NCI-H1105 (cell line): ENCODE measurements around the gene SPRR2F.
"Not testable (repeated sequence)": the region's sequence is repeated elsewhere in the genome, so short reads cannot be mapped to it uniquely, and the experiment has no call there.

Experiments used
- DNase-seq: peaks from one replicate; lab custom pipeline; 2025; lab: John Stamatoyannopoulos, UW

SPRR2F gene

GRCh38 chr1:153113416-153113815 lies at the start of gene SPRR2F:
TSS of gene SPRR2F (minus strand) at chr1:153113516. CDS start at chr1:153112733, 783 bp downstream.
- no peak for DNase-seq

- no peak for DNase-seq
Observed at GRCh38 chr1:153155541-153155940, 42.2 kb upstream of the SPRR2F start.

GRCh38 chr1:153152481-153152880 lies 39.2 kb upstream of the SPRR2F start:
- DNase-seq = no peak

GRCh38 chr1:153150846-153151245 lies 37.5 kb upstream of the SPRR2F start, which contains the start of gene SPRR2G:
TSS of gene SPRR2G (minus strand) at chr1:153150890. CDS start at chr1:153150110, 780 bp downstream.
- no peak for DNase-seq

- DNase-seq = no peak
Observed at GRCh38 chr1:153141377-153141776, 28.1 kb upstream of the SPRR2F start.

- no peak for DNase-seq
Observed at GRCh38 chr1:153140484-153140883, 27.2 kb upstream of the SPRR2F start.

- no peak for DNase-seq
Observed at GRCh38 chr1:153133743-153134142, 20.4 kb upstream of the SPRR2F start.

GRCh38 chr1:153133267-153133666 lies 20.0 kb upstream of the SPRR2F start:
- DNase-seq = no peak

- not testable (repeated sequence) for DNase-seq
Observed at GRCh38 chr1:153128688-153129087, 15.4 kb upstream of the SPRR2F start.

GRCh38 chr1:153127296-153127695 lies 14.0 kb upstream of the SPRR2F start:
- no peak for DNase-seq

GRCh38 chr1:153125536-153125935 lies 12.2 kb upstream of the SPRR2F start:
- DNase-seq = no peak

- not testable (repeated sequence) for DNase-seq
Observed at GRCh38 chr1:153123793-153124192, 10.5 kb upstream of the SPRR2F start.

- DNase-seq = peak; percentile 59
Observed at GRCh38 chr1:153122831-153123421, 9.6 kb upstream of the SPRR2F start.

GRCh38 chr1:153120945-153121344 lies 7.6 kb upstream of the SPRR2F start:
- DNase-seq = no peak

GRCh38 chr1:153119491-153119971 lies 6.2 kb upstream of the SPRR2F start:
- DNase-seq = no peak

- not testable (repeated sequence) for DNase-seq
Observed at GRCh38 chr1:153115264-153115663, 1.9 kb upstream of the SPRR2F start.

GRCh38 chr1:153112454-153112853 lies 862 bp downstream of the SPRR2F start:
- not testable (repeated sequence) for DNase-seq

- DNase-seq = no peak
Observed at GRCh38 chr1:153100245-153100644, 13.1 kb downstream of the SPRR2F start.

- DNase-seq = no peak
Observed at GRCh38 chr1:153099461-153100045, 13.8 kb downstream of the SPRR2F start.

- DNase-seq = no peak
Observed at GRCh38 chr1:153095764-153096163, 17.6 kb downstream of the SPRR2F start.

GRCh38 chr1:153094426-153094825 lies 18.9 kb downstream of the SPRR2F start, which contains the start of gene SPRR2E:
TSS of gene SPRR2E (minus strand) at chr1:153094526. CDS start at chr1:153093751, 775 bp downstream.
- DNase-seq = no peak

GRCh38 chr1:153087652-153088051 lies 25.7 kb downstream of the SPRR2F start:
- no peak for DNase-seq

- no peak for DNase-seq
Observed at GRCh38 chr1:153081736-153082135, 31.6 kb downstream of the SPRR2F start.
